Measurements from ENCODE around the gene JAM2.

JAM2 gene

GRCh38 chr21:25722631-25723030 lies 83.6 kb downstream of the JAM2 start:
- DNase-seq, result no peak

DNA sequence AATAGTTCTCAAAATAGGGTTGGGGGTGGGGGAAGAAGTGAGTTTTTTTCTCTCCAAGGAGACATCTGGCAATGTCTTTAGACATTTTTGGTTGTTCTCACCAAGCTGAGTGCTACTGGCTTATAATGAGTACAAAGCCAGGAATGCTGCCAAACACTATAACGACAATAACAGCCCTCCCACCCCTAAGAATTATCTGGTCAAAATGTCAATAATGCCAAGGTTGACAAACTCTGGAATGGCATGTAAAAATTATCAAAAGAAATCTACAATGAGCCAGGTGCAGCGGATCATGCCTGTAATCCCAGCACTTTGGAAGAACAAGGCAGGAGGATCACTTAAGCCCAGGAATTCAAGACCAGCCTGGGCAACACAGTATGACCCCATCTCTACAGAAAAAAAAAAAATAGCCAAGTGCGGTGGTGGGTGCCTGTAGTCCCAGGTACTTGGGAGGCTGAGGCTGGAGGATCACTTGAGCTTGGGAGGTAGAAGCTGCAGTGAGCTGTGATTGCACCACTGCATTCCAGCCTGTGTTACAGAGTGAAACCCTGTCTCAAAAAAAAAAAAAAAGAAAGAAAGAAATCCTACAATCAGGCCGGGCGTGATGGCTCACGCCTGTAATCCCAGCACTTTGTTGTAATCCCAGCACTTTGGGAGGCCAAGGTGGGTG lies 93.2 kb downstream of the JAM2 start:
- no peak for DNase-seq

DNA sequence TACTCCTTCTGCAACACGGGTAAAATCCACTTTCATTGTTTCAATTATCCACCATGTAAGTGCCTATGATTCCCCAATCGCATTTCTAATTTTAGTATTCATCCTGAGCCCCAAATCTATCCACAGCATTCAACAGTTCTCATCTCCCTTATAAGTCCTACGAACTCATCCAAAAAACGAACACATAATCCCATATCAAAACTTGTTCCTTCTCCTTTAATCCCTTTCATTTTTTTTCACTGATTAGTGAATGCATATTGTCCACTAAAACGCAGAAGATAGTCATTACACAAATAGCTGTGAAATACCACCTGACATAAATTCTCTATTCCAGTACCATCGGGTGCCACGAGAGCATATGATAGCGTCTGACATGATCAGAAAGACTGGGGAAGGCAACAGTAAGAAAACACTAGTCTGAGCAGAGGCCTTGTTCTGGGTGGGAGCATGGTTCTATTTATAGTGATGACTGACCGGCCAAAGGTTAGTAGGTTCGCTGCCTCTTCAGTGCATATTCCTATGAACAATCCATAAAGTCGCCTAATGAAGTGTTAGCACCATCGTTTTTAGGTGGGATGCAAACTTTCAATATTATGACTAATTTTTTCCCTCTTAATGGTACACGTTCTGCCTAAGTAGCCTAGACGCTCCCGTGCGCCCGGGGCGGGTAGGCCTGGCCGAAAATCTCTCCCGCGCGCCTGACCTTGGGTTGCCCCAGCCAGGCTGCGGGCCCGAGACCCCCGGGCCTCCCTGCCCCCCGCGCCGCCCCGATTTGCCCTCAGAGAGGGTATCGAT lies 95.0 kb downstream of the JAM2 start:
- DNase-seq, result peak; percentile 57

GRCh38 chr21:25734654-25734903 lies 95.5 kb downstream of the JAM2 start:
- DNase-seq, result no peak

DNA sequence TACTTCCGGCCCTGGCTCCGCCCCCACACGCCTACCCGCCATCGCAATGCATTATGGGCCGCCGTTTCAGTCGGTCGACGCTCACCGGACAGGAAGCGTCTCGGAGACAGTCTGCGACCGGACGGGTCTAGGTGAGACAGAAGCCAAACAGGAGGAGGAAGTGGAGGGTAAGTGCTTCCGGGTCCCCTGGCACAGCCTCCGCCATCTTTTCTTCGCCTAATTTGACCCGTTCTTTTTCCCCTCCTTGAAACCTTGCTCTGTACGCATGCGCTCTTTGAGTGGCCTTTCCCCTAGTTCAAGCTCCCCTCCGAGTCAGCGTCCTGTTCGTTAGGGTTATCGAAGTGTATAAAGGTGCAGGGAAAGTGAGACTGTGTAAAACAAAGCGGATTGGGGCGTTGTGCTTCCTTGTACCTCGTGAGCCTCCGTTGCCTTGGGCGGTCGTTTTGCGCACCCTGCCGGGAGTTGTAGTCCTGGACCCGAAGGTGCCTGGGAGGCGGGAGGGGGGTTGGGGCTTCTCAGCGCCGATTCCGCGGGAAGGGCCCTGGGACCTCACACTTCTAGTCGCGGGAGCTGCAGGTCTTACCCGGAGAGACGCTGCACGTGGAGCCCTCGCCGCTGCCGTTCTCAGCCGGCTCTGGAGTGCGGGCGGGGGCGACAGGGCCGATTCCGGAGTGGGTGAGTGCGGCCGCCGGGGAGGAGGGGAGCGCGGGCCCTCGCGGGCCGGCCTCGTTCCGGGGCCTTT lies 96.0 kb downstream of the JAM2 start, which contains the start of the genes ATP5PF and GABPA:
TSS of gene ATP5PF (minus strand) at position 1 of the 742 bp plus-strand sequence. CDS start 5,110 bp downstream, outside the sequence.
TSS of gene GABPA (plus strand) at position 69 of the 742 bp plus-strand sequence. CDS start 6,627 bp downstream, outside the sequence.
- peak; percentile 99 for DNase-seq

GRCh38 chr21:25735646-25736597 lies 96.9 kb downstream of the JAM2 start:
- peak; percentile 85 for DNase-seq

GRCh38 chr21:25737421-25737820 lies 98.4 kb downstream of the JAM2 start:
- DNase-seq, result no peak

DNA sequence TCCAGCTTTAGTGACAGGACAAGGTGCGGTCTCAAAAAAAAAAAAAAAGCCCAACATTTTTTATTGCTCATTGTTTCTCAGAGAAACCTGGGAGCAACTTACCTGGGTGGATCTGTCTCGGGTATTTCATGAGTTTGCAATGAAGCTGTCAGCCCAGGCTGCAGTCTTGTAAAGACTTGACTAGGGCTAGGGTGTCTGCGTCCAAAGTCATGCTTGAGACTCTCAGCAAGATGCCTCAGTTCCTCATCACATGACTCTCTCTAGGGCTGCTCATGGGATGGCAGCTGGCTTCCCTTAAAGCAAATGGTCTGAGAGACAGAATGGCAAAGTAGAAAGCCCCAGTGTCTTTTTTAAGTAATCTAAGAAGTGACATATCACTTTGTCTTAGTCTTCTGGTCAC lies 103.8 kb downstream of the JAM2 start:
- DNase-seq, result no peak

DNA sequence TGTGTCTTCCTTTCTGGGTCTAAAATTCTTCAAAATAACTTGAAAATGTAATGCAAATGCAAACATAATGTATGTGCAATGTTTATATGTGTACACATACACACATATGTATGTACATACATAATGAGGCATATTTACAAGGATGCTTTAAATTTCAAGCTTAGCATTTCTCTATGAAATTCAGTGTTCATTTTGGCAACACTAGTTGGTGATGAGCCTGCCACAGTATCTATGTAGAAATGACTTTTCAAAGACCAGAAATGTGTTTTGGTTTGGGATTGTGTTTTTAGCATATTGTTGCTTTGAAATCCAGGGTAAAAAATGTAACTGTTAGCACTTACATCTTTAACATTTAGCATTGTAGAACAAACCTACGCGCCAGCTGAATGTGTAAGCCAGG lies 105.8 kb downstream of the JAM2 start:
- no peak for DNase-seq

GRCh38 chr21:25750085-25750484 lies 111.0 kb downstream of the JAM2 start:
- DNase-seq, result no peak

DNA sequence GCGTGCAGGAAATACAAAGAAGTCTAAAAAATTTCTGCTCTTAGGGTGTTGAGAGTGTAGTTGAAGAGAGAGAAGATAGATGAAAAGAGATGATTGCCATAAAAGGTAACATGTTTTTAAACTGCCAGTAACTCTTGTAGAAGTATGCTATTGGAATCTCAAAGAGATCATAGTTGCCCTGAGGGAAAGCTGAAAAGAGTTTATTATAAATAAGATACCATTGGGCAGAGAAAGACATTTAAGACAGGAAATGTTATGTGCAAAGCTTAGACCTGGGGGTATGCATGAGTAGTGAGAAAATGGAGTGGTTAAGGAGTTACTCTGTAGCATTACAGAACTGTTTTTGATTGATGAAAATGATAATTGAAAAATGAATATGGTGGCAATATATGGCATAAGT lies 113.4 kb downstream of the JAM2 start:
- DNase-seq, result no peak

DNA sequence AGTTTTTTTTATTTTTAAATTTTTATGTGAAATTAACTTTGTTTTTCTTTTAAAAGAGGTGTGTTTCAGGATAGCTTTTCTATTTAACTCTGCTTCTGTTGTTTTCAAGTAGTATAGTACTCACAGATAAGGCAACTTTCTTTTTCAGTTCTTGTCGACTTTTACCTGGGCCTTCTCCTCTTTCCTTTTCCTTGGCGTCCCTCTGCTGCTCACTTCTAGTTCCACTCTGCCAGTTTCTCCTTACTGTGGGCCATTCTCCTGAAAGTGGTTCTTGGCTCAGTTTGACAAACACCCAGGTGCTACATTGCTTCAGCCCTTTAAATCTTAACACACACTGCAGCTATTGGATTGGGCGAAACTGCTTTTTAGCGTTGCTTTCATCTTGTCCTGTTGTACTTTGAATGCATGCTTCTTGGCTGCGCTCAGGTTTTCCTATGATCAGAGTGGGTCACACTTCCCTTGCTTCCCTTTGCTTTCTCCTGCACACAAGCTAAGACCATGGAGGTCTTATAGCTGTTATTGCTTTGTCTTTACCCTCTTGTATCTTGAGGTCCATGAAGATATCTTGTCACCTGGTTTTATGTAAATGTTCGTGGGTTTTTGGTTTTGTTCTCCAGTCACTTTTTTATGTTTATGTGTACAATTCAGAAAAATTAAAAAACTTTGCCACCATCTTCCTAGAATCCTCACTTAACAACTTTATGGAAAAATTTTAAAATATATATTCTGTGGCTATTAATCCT lies 117.3 kb downstream of the JAM2 start:
- DNase-seq, result no peak

GRCh38 chr21:25757531-25757930 lies 118.5 kb downstream of the JAM2 start:
- no peak for DNase-seq

DNA sequence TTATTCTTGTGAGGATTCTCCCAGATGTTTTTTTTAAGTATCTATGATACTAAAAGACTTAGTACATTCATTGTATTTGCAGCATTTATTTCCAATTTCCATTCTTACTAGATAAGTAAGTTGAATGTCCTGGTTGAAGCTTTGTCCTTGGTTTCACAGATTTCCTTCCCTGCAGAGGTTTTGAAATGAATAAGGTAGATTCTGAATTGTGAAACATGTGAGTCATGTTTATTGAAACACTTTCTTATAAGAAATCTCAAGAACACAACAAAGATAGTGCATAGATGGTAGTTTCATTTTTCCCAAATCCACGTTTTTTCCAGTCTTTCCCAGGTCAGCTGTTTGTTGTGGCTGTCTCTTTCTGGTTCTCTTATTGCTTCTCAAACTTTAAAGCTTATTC lies 120.5 kb downstream of the JAM2 start:
- DNase-seq, result no peak

DNA sequence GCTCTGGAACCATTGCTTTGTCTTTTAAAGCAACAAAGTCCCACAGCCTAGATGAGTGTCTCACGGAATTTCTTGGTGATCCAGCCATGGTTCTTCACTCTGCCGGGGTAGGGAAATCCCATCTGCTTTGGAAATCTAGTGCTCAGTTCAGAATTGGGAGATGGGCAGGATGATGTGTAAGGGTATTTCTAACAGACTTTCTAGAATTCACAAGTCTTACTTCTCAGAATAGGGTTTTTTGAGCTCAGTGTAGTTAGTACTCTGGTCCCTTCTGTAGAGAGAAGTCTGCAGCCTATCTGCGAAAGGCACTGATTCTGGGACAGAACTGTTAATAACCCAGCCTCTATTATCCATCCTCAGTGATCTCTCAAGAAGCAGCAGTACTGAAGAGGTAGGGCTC lies 121.0 kb downstream of the JAM2 start:
- no peak for DNase-seq

- no peak for DNase-seq
Measured at GRCh38 chr21:25760677-25761076, 121.6 kb downstream of the JAM2 start.

DNA sequence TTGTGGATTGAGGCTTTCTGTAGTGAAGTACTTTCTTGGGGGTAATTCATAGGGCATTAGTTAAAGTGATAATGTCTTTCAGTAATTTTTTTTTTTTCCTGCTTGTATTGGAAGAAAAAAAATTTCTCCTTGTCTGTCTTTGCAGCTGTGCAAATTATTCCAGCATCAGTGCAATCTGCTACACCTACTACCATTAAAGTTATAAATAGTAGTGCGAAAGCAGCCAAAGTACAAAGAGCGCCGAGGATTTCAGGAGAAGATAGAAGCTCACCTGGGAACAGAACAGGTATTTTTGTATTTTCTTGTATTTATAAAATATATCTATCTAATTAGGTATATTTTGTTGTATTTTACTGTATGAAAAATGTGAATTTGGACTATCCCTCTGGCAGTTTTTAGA lies 125.0 kb downstream of the JAM2 start:
- DNase-seq, result no peak
